GM21737 (cell line): ENCODE data around the gene ASB9.
"Not testable (repeated sequence)": the region's sequence is repeated elsewhere in the genome, so short reads cannot be mapped to it uniquely, and the experiment has no call there.

ENCODE experiments used
- ATAC-seq: cut with Tn5 transposase; IDR thresholded peaks from one replicate; pipeline ENCODE4 v1.9.1; 2021; ENCODE audit warnings: mild to moderate bottlenecking, moderate library complexity; ENCODE audit not compliant: unreplicated experiment

ASB9 gene

GRCh38 chrX:15269618-15270521 is at the start of gene ASB9:
TSS of gene ASB9 (minus strand) at chrX:15270083. CDS start at chrX:15269874, 209 bp downstream.
- ATAC-seq, result no peak

GRCh38 chrX:15319075-15319474 is 49.2 kb upstream of the ASB9 start:
- no peak for ATAC-seq

GRCh38 chrX:15315509-15315908 is 45.6 kb upstream of the ASB9 start, which contains the start of gene ASB11:
TSS of gene ASB11 (minus strand) at chrX:15315640. CDS start at chrX:15315605, 35 bp downstream.
- no peak for ATAC-seq

- no peak for ATAC-seq
Observed at GRCh38 chrX:15314472-15314871, 44.6 kb upstream of the ASB9 start.

- ATAC-seq, result no peak
Observed at GRCh38 chrX:15311119-15311518, 41.2 kb upstream of the ASB9 start.

- no peak for ATAC-seq
Observed at GRCh38 chrX:15310117-15310516, 40.2 kb upstream of the ASB9 start.

GRCh38 chrX:15305899-15306298 is 36.0 kb upstream of the ASB9 start:
- not testable (repeated sequence) for ATAC-seq

GRCh38 chrX:15301924-15302323 is 32.0 kb upstream of the ASB9 start:
- ATAC-seq, result no peak

- no peak for ATAC-seq
Observed at GRCh38 chrX:15299941-15300851, 30.3 kb upstream of the ASB9 start.

- no peak for ATAC-seq
Observed at GRCh38 chrX:15298780-15299179, 28.9 kb upstream of the ASB9 start.

- ATAC-seq, result no peak
Observed at GRCh38 chrX:15298201-15298600, 28.3 kb upstream of the ASB9 start.

GRCh38 chrX:15293451-15293850 is 23.6 kb upstream of the ASB9 start:
- ATAC-seq, result no peak

- no peak for ATAC-seq
Observed at GRCh38 chrX:15292861-15293260, 23.0 kb upstream of the ASB9 start.

- ATAC-seq, result no peak
Observed at GRCh38 chrX:15277604-15278003, 7.7 kb upstream of the ASB9 start.

- no peak for ATAC-seq
Observed at GRCh38 chrX:15274946-15275345, 5.1 kb upstream of the ASB9 start.

- ATAC-seq, result not testable (repeated sequence)
Observed at GRCh38 chrX:15273275-15273674, 3.4 kb upstream of the ASB9 start.

GRCh38 chrX:15271757-15272156 is 1.9 kb upstream of the ASB9 start:
- ATAC-seq, result no peak

GRCh38 chrX:15269120-15269519 is 763 bp downstream of the ASB9 start:
- ATAC-seq, result no peak

GRCh38 chrX:15254852-15255251 is 15.0 kb downstream of the ASB9 start:
- ATAC-seq, result no peak

- no peak for ATAC-seq
Observed at GRCh38 chrX:15245896-15246295, 24.0 kb downstream of the ASB9 start.

GRCh38 chrX:15244421-15244820 is 25.5 kb downstream of the ASB9 start:
- no peak for ATAC-seq
